HepG2 (cell line): ENCODE data around the gene SMCO1. TPM values are rescaled to one million over a fixed set of nuclear protein-coding genes. Genes with fewer than 3 reads are reported as not detected.

Experiments used
- BCL6 ChIP-seq: IDR thresholded peaks from 2 replicates; pipeline ENCODE4 v1.6.1; 2016; ENCODE audit warnings: missing genetic modification reagents, missing compliant biosample characterization
- CCAR2 ChIP-seq: fragments of 200-400 bp; formaldehyde crosslinking; optimal IDR thresholded peaks from 2 replicates; pipeline ENCODE3; 2018; ENCODE audit warnings: low read depth, mild to moderate bottlenecking, low read length, moderate library complexity
- CENPX ChIP-seq: sonication (generic); formaldehyde crosslinking; IDR thresholded peaks from 2 replicates; pipeline ENCODE4 v1.9.0; 2021; ENCODE audit warnings: mild to moderate bottlenecking, missing genetic modification reagents, moderate library complexity
- ETV6 ChIP-seq: sonication (generic); formaldehyde crosslinking; conservative IDR thresholded peaks from 2 replicates; pipeline ENCODE4 v1.4.0; 2020; ENCODE audit warnings: missing genetic modification reagents
- FUBP1 ChIP-seq: sonication (generic); formaldehyde crosslinking; IDR thresholded peaks from 2 replicates; pipeline ENCODE4 v1.5.1; 2020; ENCODE audit warnings: missing genetic modification reagents, mild to moderate bottlenecking, borderline replicate concordance
- HDAC6 ChIP-seq: fragments of 200-600 bp; sonication (generic); IDR thresholded peaks from 2 replicates; pipeline ENCODE4 v1.7.0; 2017; ENCODE audit warnings: mild to moderate bottlenecking, antibody characterized with exemption, low read length, low read depth
- HOXA7 ChIP-seq: sonication (generic); formaldehyde crosslinking; IDR thresholded peaks from 2 replicates; pipeline ENCODE4 v1.8.1; 2022; ENCODE audit warnings: mild to moderate bottlenecking, missing genetic modification reagents, moderate library complexity
- KMT2A ChIP-seq: sonication (generic); formaldehyde crosslinking; IDR thresholded peaks from 2 replicates; pipeline ENCODE4 v1.4.0; 2020; ENCODE audit warnings: missing genetic modification reagents
- MAFG ChIP-seq: sonication (generic); formaldehyde crosslinking; IDR thresholded peaks from 2 replicates; pipeline ENCODE4 v1.5.1; 2020; ENCODE audit warnings: mild to moderate bottlenecking, missing genetic modification reagents
- ONECUT2 ChIP-seq: sonication (generic); formaldehyde crosslinking; IDR thresholded peaks from 2 replicates; pipeline ENCODE4 v1.4.0; 2020; ENCODE audit warnings: missing genetic modification reagents
- PAXIP1 ChIP-seq: sonication (generic); formaldehyde crosslinking; conservative IDR thresholded peaks from 2 replicates; pipeline ENCODE4 v1.4.0; 2020; ENCODE audit warnings: mild to moderate bottlenecking, missing genetic modification reagents, moderate library complexity
- POLR2G ChIP-seq: fragments of 200-400 bp; formaldehyde crosslinking; IDR thresholded peaks from 2 replicates; pipeline ENCODE4 v1.6.1; 2018; ENCODE audit warnings: mild to moderate bottlenecking, low read depth, low read length, moderate library complexity
- PRPF4 ChIP-seq: fragments of 200-400 bp; formaldehyde crosslinking; IDR thresholded peaks from 2 replicates; pipeline ENCODE4 v1.6.1; 2016; ENCODE audit warnings: low read length, low read depth; ENCODE audit not compliant: poor library complexity, severe bottlenecking
- RARG ChIP-seq: sonication (generic); formaldehyde crosslinking; IDR thresholded peaks from 2 replicates; pipeline ENCODE4 v1.4.0; 2020; ENCODE audit warnings: low read depth, mild to moderate bottlenecking, missing genetic modification reagents
- RFXANK ChIP-seq: IDR thresholded peaks from 2 replicates; pipeline ENCODE4 v1.6.1; 2016
- TSC22D2 ChIP-seq: sonication (generic); formaldehyde crosslinking; IDR thresholded peaks from 2 replicates; pipeline ENCODE4 v1.5.1; 2020; ENCODE audit warnings: missing genetic modification reagents, mild to moderate bottlenecking, borderline replicate concordance
- ZMAT5 ChIP-seq: sonication (generic); formaldehyde crosslinking; IDR thresholded peaks from 2 replicates; pipeline ENCODE4 v1.5.0; 2020; ENCODE audit warnings: mild to moderate bottlenecking, low read depth, missing genetic modification reagents, borderline replicate concordance
- ZNF431 ChIP-seq: sonication (generic); formaldehyde crosslinking; IDR thresholded peaks from 2 replicates; pipeline ENCODE4 v1.9.0; 2022; ENCODE audit warnings: missing genetic modification reagents, low read depth, mild to moderate bottlenecking, borderline replicate concordance
- ZNF773 ChIP-seq: sonication (generic); formaldehyde crosslinking; IDR thresholded peaks from 2 replicates; pipeline ENCODE4 v1.4.0; 2020; ENCODE audit warnings: missing genetic modification reagents, borderline replicate concordance
- ZNF792 ChIP-seq: IDR thresholded peaks from 2 replicates; pipeline ENCODE4 v1.6.1; 2016
- polyA plus RNA-seq, 8 experiments: library from polyadenylated mRNA; depleted of rRNA in 3 of 8; stranded (reverse) in 7 of 8; unstranded in 1 of 8; fragments of >200 nt; fragmentation: Illumina TruSeq in 4 of 8; extraction: Trizol in 4 of 8; gene quantifications; 2 replicates each; pipeline versions ENCODE4 v1.2.1 to v1.2.3, GENCODE V29; 2011 to 2016; ENCODE audit warnings: low read depth in 4 of 8, missing spikeins in 1 of 8, mixed read lengths in 1 of 8; ENCODE audit not compliant: insufficient read depth in 1 of 8
- total RNA-seq, 5 experiments: library from RNA; depleted of rRNA; stranded (reverse); fragments of >200 nt; fragmentation: Illumina TruSeq; extraction: Trizol; gene quantifications; 2 replicates each; pipeline ENCODE4 v1.2.3, GENCODE V29; 2016; ENCODE audit warnings: low read depth in 1 of 5
- TF ChIP-seq, protein P1 (sequence below): IDR thresholded peaks from 2 replicates; pipeline ENCODE4 v1.6.1; 2016; ENCODE audit warnings: missing genetic modification reagents, missing compliant biosample characterization
- TF ChIP-seq, protein P2 (sequence below): sonication (generic); formaldehyde crosslinking; IDR thresholded peaks from 2 replicates; pipeline ENCODE4 v1.9.0; 2021; ENCODE audit warnings: missing genetic modification reagents, mild to moderate bottlenecking, borderline replicate concordance

The SMCO1 gene
- total and polyA plus RNA-seq, 2 of the 13 experiments (the other 11 are each of a cell fraction or from before 2014, with no cell fraction given): not detected

GRCh38 chr3:196503196-196504076, 11.7 kb downstream of the SMCO1 start, which contains the start of gene RNF168 (continued):
- TF ChIP-seq PAXIP1 (CRISPR knock-in tag) (peak; percentile 29; the same call in 1 of the 2 replicates), CCAR2 (no peak), HOXA7 (no peak), HDAC6 (no peak), RFXANK (CRISPR knock-in tag) (no peak), ZNF773 (CRISPR knock-in tag) (peak; percentile 85; the same call in 1 of the 2 replicates), ZNF792 (CRISPR knock-in tag) (peak; percentile 82), MAFG (no peak), CENPX (CRISPR knock-in tag) (no peak), ONECUT2 (no peak), BCL6 (CRISPR knock-in tag) (no peak; the same call in 1 of the 2 replicates), PRPF4 (no peak), ZMAT5 (CRISPR knock-in tag) (no peak), ETV6 (CRISPR knock-in tag) (no peak), TSC22D2 (peak; percentile 52; the same call in 1 of the 2 replicates), POLR2G (peak; percentile 91), KMT2A (CRISPR knock-in tag) (peak; percentile 92), FUBP1 (CRISPR knock-in tag) (no peak), ZNF431 (CRISPR knock-in tag) (peak; percentile 52; the same call in 1 of the 2 replicates), RARG (CRISPR knock-in tag) (no peak)
- TF ChIP-seq, protein P1, sequence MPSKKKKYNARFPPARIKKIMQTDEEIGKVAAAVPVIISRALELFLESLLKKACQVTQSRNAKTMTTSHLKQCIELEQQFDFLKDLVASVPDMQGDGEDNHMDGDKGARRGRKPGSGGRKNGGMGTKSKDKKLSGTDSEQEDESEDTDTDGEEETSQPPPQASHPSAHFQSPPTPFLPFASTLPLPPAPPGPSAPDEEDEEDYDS: peak; percentile 79
- TF ChIP-seq, protein P2, sequence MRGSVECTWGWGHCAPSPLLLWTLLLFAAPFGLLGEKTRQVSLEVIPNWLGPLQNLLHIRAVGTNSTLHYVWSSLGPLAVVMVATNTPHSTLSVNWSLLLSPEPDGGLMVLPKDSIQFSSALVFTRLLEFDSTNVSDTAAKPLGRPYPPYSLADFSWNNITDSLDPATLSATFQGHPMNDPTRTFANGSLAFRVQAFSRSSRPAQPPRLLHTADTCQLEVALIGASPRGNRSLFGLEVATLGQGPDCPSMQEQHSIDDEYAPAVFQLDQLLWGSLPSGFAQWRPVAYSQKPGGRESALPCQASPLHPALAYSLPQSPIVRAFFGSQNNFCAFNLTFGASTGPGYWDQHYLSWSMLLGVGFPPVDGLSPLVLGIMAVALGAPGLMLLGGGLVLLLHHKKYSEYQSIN (CRISPR knock-in tag): no peak
